Calu3 (cell line): ENCODE measurements around the gene RABEP1. TPM values are rescaled to one million over a fixed set of nuclear protein-coding genes. Genes with fewer than 3 reads are reported as not detected.

Experiments
- BruUV-seq: library from RNA; stranded (reverse); fragments of 400-500 nt; replicated peaks from 2 replicates; lab custom pipeline; 2021; lab: Mats Ljungman, UMichigan
- CTCF ChIA-PET: fragments of 300-600 bp; sonication (Branson Sonifier 250); formaldehyde crosslinking; loops from one replicate; lab custom pipeline; 2022; ENCODE audit warnings: antibody characterized with exemption; lab: Charles Lee
- DNase-seq: peaks from one replicate; pipeline ENCODE4 v3.0.0; 2022
- H3K27ac Mint-ChIP-seq: one replicate; pipeline ENCODE4 v1.8.0; 2022; ENCODE audit warnings: mixed read lengths; ENCODE audit not compliant: unreplicated experiment
- H3K27me3 Mint-ChIP-seq: one replicate; pipeline ENCODE4 v1.8.0; 2022; ENCODE audit warnings: mixed read lengths; ENCODE audit not compliant: unreplicated experiment
- H3K36me3 Mint-ChIP-seq: one replicate; pipeline ENCODE4 v1.8.0; 2022; ENCODE audit warnings: mild to moderate bottlenecking, moderate library complexity, mixed read lengths; ENCODE audit not compliant: insufficient read depth, unreplicated experiment
- H3K4me1 Mint-ChIP-seq: one replicate; pipeline ENCODE4 v1.8.0; 2022; ENCODE audit warnings: mild to moderate bottlenecking, low read depth, mixed read lengths; ENCODE audit not compliant: unreplicated experiment
- H3K4me3 Mint-ChIP-seq: one replicate; pipeline ENCODE4 v1.8.0; 2022; ENCODE audit warnings: mild to moderate bottlenecking, low read depth, moderate library complexity, mixed read lengths; ENCODE audit not compliant: unreplicated experiment
- H3K9me3 Mint-ChIP-seq: one replicate; pipeline ENCODE4 v1.8.0; 2022; ENCODE audit warnings: low read depth, mixed read lengths; ENCODE audit not compliant: unreplicated experiment
- intact Hi-C: fragments of 100-400 bp; cut with micrococcal nuclease; formaldehyde crosslinking; loops from one replicate; pipeline ENCODE4 v1.10.0; 2022; ENCODE audit not compliant: unreplicated experiment
- total RNA-seq: library from RNA; stranded (reverse); gene quantifications from 2 replicates; pipeline ENCODE4 v1.2.3, GENCODE V29; 2022
- TF ChIP-seq, protein P1 (sequence below): fragments of 200-600 bp; IDR thresholded peaks from one replicate; pipeline ENCODE4 v1.8.0; 2022; ENCODE audit warnings: antibody characterized with exemption; ENCODE audit not compliant: unreplicated experiment

RABEP1 gene
- total RNA-seq, 1 experiment from 2014 or later = 33.5 TPM

DNA sequence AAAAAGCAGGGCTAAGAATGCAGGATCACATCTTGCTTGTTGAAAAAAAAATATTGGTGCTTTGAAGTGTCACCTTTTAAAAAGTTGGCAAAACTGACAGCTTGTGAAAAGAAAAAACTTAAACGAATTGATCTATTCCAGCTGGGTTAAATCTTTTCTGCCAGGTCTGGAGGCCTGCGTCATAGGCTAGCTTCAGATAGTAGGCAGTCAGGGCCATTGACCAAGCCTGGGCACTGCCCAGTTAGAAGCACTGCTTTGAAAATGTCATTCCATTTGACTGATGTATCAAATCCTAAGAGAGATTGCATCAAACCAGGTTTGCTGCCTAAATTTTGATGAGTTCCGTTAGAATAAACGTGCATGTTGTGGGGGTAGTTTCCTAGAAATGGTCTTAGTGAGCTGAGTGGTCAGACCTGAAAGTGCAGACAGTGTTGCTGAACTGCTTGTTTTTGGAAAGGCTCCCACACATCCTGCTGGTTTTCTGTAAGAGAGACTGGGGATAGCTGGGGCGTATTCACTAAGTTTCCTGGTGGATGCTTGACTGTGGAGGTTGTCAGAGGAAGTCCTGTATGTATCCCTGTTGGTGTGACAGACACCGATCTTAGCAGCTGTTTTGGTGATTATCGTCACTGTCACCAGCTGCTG lies 98.5 kb downstream of the RABEP1 start:
- intact Hi-C loops = no loop called here
- TF ChIP-seq, protein P1, sequence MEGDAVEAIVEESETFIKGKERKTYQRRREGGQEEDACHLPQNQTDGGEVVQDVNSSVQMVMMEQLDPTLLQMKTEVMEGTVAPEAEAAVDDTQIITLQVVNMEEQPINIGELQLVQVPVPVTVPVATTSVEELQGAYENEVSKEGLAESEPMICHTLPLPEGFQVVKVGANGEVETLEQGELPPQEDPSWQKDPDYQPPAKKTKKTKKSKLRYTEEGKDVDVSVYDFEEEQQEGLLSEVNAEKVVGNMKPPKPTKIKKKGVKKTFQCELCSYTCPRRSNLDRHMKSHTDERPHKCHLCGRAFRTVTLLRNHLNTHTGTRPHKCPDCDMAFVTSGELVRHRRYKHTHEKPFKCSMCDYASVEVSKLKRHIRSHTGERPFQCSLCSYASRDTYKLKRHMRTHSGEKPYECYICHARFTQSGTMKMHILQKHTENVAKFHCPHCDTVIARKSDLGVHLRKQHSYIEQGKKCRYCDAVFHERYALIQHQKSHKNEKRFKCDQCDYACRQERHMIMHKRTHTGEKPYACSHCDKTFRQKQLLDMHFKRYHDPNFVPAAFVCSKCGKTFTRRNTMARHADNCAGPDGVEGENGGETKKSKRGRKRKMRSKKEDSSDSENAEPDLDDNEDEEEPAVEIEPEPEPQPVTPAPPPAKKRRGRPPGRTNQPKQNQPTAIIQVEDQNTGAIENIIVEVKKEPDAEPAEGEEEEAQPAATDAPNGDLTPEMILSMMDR = no peak
- no TSS peak for BruUV-seq
- Mint-ChIP-seq H3K4me1 (no peaks in the 10 kb centered on the region), H3K4me3 (no peak overlapping the region), H3K9me3 (no peaks in the 10 kb centered on the region), H3K36me3 (peaks cover 51% of the 10 kb centered on the region), H3K27ac (peak overlapping the region; percentile 82), H3K27me3 (no peaks in the 10 kb centered on the region)
- no peak for DNase-seq
- CTCF ChIA-PET = no interaction called here

DNA sequence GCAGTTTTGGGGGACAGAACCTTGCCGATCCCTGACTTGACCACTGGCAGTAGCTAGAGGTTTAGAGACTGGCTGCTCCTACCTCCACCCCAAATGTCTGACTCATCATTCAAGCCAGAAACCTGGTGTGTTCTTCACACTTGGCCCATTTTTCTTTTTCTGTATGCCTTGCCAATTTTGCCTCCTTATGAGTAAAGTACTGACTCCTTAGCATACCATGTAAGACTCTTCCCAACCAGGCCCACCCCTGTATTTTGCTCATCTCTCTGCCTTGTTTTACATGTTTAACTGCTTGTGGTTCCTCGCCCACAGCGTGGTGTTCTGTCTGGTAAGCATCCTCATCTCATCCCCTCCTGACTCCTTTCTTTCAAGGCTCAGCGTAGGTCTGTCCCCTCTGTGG lies 99.5 kb downstream of the RABEP1 start:
- H3K27ac Mint-ChIP-seq = no peak overlapping the region
- CTCF ChIA-PET = no interaction called here

DNA sequence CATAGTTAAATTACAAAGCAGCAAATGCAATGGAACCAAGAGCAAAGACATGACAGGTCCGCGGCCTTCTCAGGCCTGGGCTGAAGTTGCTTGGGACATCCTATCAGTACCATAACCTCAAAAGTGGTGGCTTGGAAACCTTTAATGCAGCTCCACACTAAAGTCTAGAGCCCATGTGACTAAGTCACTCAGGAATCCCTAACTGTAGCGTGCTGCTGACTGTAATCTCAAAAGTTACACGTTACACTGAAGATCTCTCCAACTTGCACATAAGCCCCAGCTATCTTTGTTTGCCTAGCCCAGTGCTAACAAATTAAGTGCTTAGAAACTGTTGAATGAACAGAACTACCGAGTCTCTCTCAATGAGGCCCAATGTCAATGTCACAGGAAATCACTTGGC lies 109.6 kb downstream of the RABEP1 start:
- peaks cover 28% of the 10 kb centered on the region for H3K36me3 Mint-ChIP-seq
- no peaks in the 10 kb centered on the region for H3K9me3 Mint-ChIP-seq
- CTCF ChIA-PET = no interaction called here
- no peak for DNase-seq
- H3K27ac Mint-ChIP-seq = peak overlapping the region; percentile 65
- H3K4me1 Mint-ChIP-seq = no peaks in the 10 kb centered on the region
- no TSS peak for BruUV-seq
- intact Hi-C loops = no loop called here
- TF ChIP-seq, protein P1 = no peak
- H3K4me3 Mint-ChIP-seq = no peak overlapping the region
- H3K27me3 Mint-ChIP-seq = no peaks in the 10 kb centered on the region

More for the DNA sequence above, 99.5 kb downstream of the RABEP1 start:
- H3K36me3 Mint-ChIP-seq = peaks cover 47% of the 10 kb centered on the region
- H3K27me3 Mint-ChIP-seq = no peaks in the 10 kb centered on the region
- TF ChIP-seq, protein P1 = no peak
- H3K4me3 Mint-ChIP-seq = no peak overlapping the region
- no peaks in the 10 kb centered on the region for H3K4me1 Mint-ChIP-seq
- H3K9me3 Mint-ChIP-seq = no peaks in the 10 kb centered on the region
- intact Hi-C loops = no loop called here
- no TSS peak for BruUV-seq
- no peak for DNase-seq

DNA sequence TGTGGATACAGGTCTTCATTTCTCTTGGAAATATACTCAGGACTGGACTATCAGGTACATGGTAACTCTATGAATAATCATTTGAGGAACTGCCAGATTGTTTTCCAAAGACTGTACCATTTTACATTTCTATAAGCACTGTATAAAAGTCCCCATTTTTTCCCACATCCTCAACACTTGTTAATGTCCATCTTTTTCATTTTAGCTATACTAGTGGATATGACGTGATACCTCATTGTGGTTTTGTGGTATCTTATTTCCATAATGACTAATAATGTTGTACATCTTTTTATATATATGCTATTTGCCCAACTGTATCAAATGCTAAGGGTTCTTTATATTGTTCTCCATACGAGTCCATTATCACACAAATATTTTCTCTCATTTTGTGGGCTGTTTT lies 114.5 kb downstream of the RABEP1 start:
- CTCF ChIA-PET = no interaction called here
- intact Hi-C loops = no loop called here

More for the DNA sequence above, 114.5 kb downstream of the RABEP1 start:
- BruUV-seq = no TSS peak
- Mint-ChIP-seq H3K4me3 (no peak overlapping the region), H3K27ac (no peak overlapping the region), H3K4me1 (no peaks in the 10 kb centered on the region), H3K36me3 (peaks cover 37% of the 10 kb centered on the region), H3K9me3 (no peaks in the 10 kb centered on the region), H3K27me3 (no peaks in the 10 kb centered on the region)
- no peak for DNase-seq
- TF ChIP-seq, protein P1 = no peak
